ENCODE measurements around the gene SLC12A9.

DNA sequence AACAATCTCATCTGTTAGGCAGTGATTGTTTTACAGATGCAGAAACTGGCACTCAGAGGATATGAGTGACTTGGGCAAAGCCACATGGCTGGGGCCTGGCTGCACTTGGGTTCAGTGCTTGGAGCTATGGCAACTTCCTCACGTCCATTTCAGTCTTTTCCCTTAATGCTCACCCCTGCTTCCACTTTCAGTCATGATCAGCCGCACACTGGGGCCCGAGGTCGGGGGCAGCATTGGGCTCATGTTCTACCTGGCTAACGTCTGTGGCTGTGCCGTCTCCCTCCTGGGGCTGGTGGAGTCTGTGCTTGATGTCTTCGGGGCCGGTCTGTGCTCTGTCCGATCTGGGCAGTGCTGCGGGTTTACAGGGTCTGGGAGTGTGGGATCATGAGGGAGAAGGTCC, 3.0 kb downstream of the SLC12A9 start:
- TF ChIP-seq, protein P1, sequence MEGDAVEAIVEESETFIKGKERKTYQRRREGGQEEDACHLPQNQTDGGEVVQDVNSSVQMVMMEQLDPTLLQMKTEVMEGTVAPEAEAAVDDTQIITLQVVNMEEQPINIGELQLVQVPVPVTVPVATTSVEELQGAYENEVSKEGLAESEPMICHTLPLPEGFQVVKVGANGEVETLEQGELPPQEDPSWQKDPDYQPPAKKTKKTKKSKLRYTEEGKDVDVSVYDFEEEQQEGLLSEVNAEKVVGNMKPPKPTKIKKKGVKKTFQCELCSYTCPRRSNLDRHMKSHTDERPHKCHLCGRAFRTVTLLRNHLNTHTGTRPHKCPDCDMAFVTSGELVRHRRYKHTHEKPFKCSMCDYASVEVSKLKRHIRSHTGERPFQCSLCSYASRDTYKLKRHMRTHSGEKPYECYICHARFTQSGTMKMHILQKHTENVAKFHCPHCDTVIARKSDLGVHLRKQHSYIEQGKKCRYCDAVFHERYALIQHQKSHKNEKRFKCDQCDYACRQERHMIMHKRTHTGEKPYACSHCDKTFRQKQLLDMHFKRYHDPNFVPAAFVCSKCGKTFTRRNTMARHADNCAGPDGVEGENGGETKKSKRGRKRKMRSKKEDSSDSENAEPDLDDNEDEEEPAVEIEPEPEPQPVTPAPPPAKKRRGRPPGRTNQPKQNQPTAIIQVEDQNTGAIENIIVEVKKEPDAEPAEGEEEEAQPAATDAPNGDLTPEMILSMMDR (IDR thresholded peaks at IDR 0.05; ENCODE audit: low read depth, low read length): no peak
- TF ChIP-seq, protein P2, sequence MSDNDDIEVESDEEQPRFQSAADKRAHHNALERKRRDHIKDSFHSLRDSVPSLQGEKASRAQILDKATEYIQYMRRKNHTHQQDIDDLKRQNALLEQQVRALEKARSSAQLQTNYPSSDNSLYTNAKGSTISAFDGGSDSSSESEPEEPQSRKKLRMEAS (IDR thresholded peaks at IDR 0.05; ENCODE audit: low read depth, low read length): no peak
- TF ChIP-seq POLR2A (IDR thresholded peaks at IDR 0.05; ENCODE audit: extremely low read depth, insufficient read length): no peak
